GM18951 (cell line): Measurements from ENCODE around the gene PNLIP.

Experiments
- POLR2A ChIP-seq: IDR thresholded peaks from 4 replicates; pipeline ENCODE4 v1.6.1; 2011; ENCODE audit warnings: mild to moderate bottlenecking; ENCODE audit not compliant: insufficient read length, insufficient read depth; ENCODE audit errors: extremely low read depth
- in situ Hi-C: fragments of 300-500 bp; cut with MboI; formaldehyde crosslinking; loops from one replicate; pipeline ENCODE4 v1.12.0; 2022; ENCODE audit warnings: low sequenced_read_pairs, mixed read lengths, inconsistent platforms; ENCODE audit not compliant: unreplicated experiment

Gene PNLIP

GRCh38 chr10:116548301-116548700 lies 2.6 kb downstream of the PNLIP start:
- TF ChIP-seq POLR2A = no peak
- in situ Hi-C loops = no loop called here

GRCh38 chr10:116553378-116553980 lies 7.7 kb downstream of the PNLIP start:
- no peak for TF ChIP-seq POLR2A
- in situ Hi-C loops = no loop called here

GRCh38 chr10:116554628-116555027 lies 8.9 kb downstream of the PNLIP start:
- in situ Hi-C loops = no loop called here
- TF ChIP-seq POLR2A = no peak

- in situ Hi-C loops = no loop called here
- no peak for TF ChIP-seq POLR2A
These were observed 10.1 kb downstream of the PNLIP start for GRCh38 chr10:116555880-116556279.

- TF ChIP-seq POLR2A = no peak
- in situ Hi-C loops = no loop called here
These were observed 11.7 kb downstream of the PNLIP start for GRCh38 chr10:116557305-116557880.

- no peak for TF ChIP-seq POLR2A
- in situ Hi-C loops = no loop called here
These were observed 19.8 kb downstream of the PNLIP start for GRCh38 chr10:116565534-116565933.

GRCh38 chr10:116566932-116567331 lies 21.2 kb downstream of the PNLIP start:
- no peak for TF ChIP-seq POLR2A
- in situ Hi-C loops = no loop called here

- in situ Hi-C loops = no loop called here
- no peak for TF ChIP-seq POLR2A
These were observed 21.6 kb downstream of the PNLIP start for GRCh38 chr10:116567335-116567734.

GRCh38 chr10:116574797-116575196 lies 29.1 kb downstream of the PNLIP start:
- in situ Hi-C loops = no loop called here
- no peak for TF ChIP-seq POLR2A

GRCh38 chr10:116587878-116588591 lies 42.3 kb downstream of the PNLIP start:
- in situ Hi-C loops = no loop called here
- TF ChIP-seq POLR2A = no peak

GRCh38 chr10:116588995-116589394 lies 43.3 kb downstream of the PNLIP start:
- in situ Hi-C loops = no loop called here
- TF ChIP-seq POLR2A = no peak

GRCh38 chr10:116589926-116590325 lies 44.2 kb downstream of the PNLIP start:
- in situ Hi-C loops = no loop called here
- TF ChIP-seq POLR2A = no peak

- in situ Hi-C loops = no loop called here
These were observed 45.1 kb downstream of the PNLIP start, which contains the start of gene PNLIPRP1 for GRCh38 chr10:116590590-116591444. Gene PNLIPRP1 (plus strand): TSS chr10:116590959. CDS start chr10:116591130, 171 bp downstream.

More at GRCh38 chr10:116590590-116591444, 45.1 kb downstream of the PNLIP start, which contains the start of gene PNLIPRP1:
- no peak for TF ChIP-seq POLR2A
